ENCODE measurements around the gene KIAA1549.
"Not testable (repeated sequence)": the region's sequence is repeated elsewhere in the genome, so short reads cannot be mapped to it uniquely, and the experiment has no call there.

Gene KIAA1549

DNA sequence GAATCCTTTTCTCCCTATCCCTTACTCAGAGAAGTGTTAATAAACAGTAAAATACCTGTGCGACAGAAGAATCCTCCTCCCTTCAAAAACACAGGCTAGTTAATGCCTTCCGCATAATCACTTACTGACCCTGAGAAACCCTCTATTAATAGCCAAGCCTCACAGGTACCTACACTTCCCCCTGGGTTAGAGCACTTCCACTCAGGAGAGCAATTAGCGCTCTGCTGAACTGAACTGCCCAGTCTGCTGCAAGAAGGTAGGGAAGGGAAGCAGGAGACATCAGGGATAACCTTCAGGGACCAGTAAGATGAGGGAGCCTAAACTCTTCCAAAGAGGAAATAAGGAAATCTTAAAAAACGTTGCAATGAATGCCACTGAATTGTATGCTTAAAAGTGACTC is 39.6 kb downstream of the KIAA1549 start:
- no peak for FAIRE-seq

- not testable (repeated sequence) for FAIRE-seq
Observed at GRCh38 chr7:138940602-138941001, 40.6 kb downstream of the KIAA1549 start.

- FAIRE-seq: no peak
Observed at GRCh38 chr7:138937484-138937883, 43.7 kb downstream of the KIAA1549 start.

GRCh38 chr7:138935465-138936011 is 45.7 kb downstream of the KIAA1549 start:
- no peak for FAIRE-seq

DNA sequence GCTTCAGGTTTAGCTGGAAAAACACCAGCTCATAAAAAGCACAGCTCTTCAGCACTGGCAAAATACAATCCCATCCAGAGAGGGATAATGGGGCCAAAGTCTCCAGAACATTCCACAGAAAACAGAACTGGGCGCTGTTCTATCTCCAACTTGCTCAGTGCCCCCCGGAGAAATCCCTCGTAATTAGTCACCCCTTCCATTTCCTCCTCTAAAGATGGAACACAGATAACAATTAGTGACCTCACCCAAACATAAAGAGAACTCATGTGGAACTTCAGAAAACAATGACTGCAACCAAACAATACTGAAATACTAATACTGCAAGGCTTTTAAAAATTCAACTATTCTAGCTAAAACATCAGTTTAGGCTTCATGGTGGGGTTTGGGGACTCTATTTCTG is 46.3 kb downstream of the KIAA1549 start:
- no peak for FAIRE-seq

DNA sequence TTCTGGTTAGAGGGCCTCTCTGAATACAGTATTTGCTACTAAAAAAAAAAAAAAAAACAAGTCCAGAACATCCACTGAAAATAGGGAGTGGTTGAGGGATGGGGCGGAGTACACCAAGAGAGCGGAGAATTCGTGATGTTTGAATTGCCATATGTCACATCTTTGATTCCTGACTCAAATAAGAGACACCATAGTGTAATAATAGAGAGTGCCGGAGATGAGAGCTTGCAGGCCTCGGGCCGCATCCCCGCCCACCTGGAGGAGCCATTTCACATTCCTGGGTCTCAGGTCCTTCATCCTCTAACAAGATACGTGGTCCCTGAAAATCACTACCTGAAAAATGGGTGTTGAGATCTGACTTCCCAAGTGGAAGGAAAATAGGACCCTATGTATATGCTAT is 46.8 kb downstream of the KIAA1549 start:
- no peak for FAIRE-seq

DNA sequence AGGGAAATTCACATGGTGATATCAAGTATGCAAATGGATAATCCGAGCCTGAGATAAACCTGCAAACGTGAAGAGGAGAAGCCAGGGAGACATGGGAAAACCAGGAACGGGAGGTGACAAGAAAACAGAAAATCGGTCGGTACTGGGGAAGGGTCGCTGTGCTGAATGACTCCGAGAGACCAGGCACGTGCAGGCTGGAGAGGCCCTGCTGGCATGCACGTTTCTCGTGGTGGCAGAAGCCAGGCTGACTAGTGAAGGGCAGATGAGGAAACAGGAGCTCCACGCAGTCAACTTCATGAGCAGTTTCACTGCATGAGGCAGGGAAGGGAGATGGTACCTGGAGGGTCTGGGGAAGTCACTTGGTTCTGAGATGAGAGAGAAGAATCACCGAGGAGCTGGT is 48.3 kb downstream of the KIAA1549 start:
- FAIRE-seq: no peak

DNA sequence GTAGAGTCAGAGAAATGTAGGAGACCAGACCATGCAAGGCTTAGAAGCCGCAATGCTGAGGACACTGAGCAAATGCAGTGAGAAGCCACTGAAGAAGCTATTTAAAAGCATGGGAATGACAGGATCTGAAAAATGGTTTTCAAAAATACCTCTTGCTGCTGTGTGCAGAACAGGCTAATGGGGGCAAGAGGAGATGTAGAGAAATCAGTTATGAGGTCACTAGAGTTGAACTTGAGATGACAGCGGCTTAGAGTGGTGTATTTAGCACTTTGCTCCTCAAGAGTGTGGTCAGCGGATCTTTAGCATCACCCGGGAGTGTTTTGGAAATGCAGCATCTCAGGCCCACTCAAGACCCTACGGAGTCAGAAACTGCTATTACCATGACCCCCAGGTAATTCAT is 48.8 kb downstream of the KIAA1549 start:
- FAIRE-seq: no peak

DNA sequence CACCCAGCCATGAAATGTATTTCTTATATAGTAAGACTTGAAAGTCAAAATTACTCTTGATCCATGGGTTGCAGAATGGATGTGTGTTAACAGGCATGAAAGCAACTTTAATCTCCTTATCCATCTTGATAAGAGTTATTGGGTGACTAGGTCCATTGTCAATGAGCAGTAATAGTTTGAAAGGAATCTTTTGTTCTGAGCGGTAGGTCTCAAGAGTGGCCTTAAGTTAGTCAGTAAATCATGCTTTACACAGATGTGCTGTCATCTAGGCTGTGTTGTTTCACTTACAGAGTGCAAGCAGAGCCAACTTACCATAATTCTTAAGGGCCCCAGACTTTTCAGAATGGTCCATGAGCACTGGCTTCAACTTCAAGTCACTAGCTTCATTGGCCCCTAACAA is 51.2 kb downstream of the KIAA1549 start:
- no peak for FAIRE-seq

GRCh38 chr7:138926241-138926612 is 55.0 kb downstream of the KIAA1549 start:
- FAIRE-seq: no peak

- FAIRE-seq: no peak
Observed at GRCh38 chr7:138924501-138925225, 56.5 kb downstream of the KIAA1549 start.

DNA sequence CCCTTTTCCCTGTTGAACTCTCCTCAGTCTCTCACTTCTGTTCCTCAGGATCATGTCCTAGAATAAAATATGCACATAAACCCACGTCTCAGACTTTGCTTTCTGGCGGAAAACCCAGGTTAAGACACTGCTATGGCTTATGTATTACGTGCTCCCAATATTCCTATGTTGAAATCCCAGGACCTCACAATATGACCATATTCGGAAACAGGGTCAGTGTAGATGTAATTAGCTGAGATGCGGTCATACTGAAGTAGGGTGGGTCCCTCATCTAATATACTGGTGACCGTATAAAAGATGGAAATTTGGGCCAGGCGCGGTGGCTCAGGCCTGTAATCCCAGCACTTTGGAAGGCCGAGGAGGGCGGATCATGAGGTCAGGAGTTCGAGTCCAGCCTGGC is 59.9 kb downstream of the KIAA1549 start:
- FAIRE-seq: no peak

- no peak for FAIRE-seq
Observed at GRCh38 chr7:138919911-138920310, 61.3 kb downstream of the KIAA1549 start.

DNA sequence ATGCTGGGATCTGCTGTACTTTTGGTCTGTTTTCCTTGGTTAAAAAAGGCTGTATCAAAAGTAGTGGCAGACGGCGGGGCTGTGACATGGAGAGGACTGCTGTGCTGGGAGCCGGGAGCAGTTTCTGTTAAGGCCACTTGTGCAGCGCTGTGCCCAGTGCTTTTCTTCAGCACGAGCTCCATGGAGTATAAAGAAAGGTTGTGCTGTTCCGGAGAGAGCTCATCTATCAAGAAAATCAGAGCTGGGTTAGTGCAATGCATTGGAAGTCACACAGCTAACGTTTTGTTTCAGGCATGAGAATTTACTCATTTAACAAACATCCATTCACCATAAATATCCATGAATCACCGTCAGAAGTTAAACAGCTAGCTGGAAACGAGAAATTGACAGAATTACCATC is 62.0 kb downstream of the KIAA1549 start:
- FAIRE-seq: no peak

DNA sequence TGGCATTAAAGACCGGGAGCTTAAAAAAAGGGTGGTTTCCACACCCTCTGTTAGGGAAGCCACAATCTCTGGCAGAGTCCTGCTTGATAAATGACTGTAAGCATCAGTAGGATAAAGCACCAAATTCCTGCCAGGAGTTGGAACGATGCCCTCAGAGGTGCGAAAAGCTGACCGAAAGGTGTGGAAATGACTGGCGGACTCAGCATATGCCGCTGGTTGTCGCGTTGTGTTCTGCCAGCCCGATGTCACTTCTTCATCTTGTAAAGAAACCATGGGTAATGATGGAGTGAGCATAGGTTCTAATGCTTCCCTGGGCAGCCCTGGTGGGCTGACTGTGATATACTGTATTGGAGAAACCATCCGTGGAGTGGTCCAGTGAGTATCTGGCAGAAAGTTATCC is 62.4 kb downstream of the KIAA1549 start:
- FAIRE-seq: no peak

DNA sequence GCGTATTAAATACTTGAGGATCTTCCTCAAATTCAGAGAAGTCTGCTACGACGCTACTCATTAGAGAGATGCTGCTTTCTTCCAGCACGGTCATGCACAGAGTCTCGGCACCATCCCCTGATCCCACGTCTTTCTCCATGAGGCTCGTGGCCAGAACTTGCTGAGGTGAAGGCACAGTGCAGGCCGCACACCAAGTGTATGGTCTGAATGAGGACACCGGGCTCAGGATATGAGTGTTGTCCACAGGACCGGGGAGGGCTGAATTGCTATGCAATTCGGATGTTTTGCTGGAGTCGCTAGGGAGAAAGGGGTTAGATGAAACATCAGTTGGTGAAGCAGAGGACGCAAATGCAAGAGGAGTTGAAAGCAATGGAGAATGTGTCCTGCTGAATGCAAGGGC is 63.0 kb downstream of the KIAA1549 start:
- FAIRE-seq: no peak

- FAIRE-seq: no peak
Observed at GRCh38 chr7:138917771-138918170, 63.4 kb downstream of the KIAA1549 start.

GRCh38 chr7:138916731-138917130 is 64.5 kb downstream of the KIAA1549 start:
- no peak for FAIRE-seq

DNA sequence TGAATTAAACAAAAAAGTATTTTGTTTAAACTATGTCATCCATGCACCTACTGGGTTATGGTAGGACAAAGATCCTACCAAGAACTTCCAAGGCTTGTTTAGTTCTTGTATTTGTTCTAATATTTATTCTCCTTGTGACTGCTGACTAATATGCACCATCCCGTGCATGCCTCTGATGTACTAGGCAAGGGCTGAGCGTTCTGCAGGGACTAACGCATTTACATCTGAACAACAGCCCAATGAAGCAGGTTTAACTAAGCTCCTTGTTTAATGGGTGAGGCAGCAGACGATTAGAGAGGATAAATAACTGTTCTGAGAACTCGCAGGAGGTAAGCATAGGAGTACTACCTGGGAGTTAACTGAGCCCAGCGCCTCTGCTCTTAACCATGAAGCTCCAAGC is 64.9 kb downstream of the KIAA1549 start:
- FAIRE-seq: no peak

GRCh38 chr7:138913783-138914182 is 67.4 kb downstream of the KIAA1549 start:
- no peak for FAIRE-seq

DNA sequence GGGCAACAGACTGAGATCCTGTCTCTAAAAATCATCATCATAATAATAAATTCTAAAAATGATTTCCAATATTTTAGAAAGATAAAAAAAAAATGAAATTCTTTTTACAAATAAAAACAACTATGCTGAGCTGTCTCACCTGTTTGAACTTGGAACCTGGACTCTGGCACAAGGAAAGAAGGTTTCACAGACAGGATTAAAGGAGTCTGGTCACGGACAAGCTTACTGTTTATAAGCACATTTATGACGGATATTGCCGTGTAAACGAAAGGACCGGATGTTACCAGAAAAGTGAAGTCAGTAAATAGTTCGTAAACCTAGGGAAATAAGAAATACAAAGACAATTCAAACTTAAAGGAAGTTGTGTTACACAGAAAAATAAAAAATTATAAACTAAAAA is 70.2 kb downstream of the KIAA1549 start:
- no peak for FAIRE-seq

GRCh38 chr7:138907850-138908249 is 73.3 kb downstream of the KIAA1549 start:
- no peak for FAIRE-seq

DNA sequence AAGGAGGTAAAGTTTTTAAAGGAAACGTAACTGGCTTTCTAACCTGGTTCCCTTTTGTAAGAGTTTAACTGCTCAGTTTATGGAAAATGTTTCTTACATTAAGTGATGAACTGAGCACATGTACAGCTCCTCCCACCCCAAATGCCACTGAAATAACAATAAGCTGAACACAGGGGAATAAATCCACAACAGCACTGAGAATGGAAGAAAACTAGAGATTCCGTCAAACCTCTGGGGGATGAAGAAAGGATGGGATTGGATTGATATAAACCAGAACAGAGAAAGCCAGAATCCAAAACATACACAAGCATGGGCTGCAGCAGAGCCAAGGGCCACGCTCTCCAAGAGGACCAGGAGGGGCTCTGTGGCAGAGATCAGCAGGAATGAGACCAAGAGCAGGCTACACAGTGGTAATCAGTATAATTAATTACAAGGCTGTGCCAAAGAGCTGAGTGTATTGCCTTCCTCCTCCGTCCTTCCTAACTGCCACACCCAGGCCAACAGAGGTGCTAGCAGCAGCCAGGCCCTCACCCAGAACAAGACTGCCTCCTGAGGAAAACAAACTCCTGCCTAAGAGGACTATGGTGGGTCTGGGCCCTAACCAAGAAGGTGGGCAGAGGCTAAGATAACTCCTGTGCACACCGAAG is 73.9 kb downstream of the KIAA1549 start:
- FAIRE-seq: no peak

- FAIRE-seq: no peak
Observed at GRCh38 chr7:138903859-138904435, 77.2 kb downstream of the KIAA1549 start.

All from G401.6 (cell line).